Retinal pigment epithelial cell (primary cell): Measurements from ENCODE around the gene RNASE9.
"Not testable (repeated sequence)": the region's sequence is repeated elsewhere in the genome, so short reads cannot be mapped to it uniquely, and the experiment has no call there.

Experiments used
- DNase-seq: peaks from one replicate; pipeline ENCODE4 v3.0.0-alpha.2; 2010; ENCODE audit warnings: low read depth
- H3K4me3 ChIP-seq: 2 replicates; pipeline ENCODE4 v1.5.1; 2011; ENCODE audit warnings: mild to moderate bottlenecking, low read length, control low read depth, moderate library complexity
- TF ChIP-seq, protein P1 (sequence below): conservative IDR thresholded peaks from 2 replicates; pipeline ENCODE4 v1.5.1; 2011; ENCODE audit warnings: low read depth, low read length, control low read depth, inconsistent platforms

RNASE9 gene

GRCh38 chr14:20569066-20569465 lies 8.2 kb upstream of the RNASE9 start:
- TF ChIP-seq, protein P1, sequence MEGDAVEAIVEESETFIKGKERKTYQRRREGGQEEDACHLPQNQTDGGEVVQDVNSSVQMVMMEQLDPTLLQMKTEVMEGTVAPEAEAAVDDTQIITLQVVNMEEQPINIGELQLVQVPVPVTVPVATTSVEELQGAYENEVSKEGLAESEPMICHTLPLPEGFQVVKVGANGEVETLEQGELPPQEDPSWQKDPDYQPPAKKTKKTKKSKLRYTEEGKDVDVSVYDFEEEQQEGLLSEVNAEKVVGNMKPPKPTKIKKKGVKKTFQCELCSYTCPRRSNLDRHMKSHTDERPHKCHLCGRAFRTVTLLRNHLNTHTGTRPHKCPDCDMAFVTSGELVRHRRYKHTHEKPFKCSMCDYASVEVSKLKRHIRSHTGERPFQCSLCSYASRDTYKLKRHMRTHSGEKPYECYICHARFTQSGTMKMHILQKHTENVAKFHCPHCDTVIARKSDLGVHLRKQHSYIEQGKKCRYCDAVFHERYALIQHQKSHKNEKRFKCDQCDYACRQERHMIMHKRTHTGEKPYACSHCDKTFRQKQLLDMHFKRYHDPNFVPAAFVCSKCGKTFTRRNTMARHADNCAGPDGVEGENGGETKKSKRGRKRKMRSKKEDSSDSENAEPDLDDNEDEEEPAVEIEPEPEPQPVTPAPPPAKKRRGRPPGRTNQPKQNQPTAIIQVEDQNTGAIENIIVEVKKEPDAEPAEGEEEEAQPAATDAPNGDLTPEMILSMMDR: no peak
- DNase-seq: no peak
- H3K4me3 ChIP-seq: no peak overlapping the region

DNA sequence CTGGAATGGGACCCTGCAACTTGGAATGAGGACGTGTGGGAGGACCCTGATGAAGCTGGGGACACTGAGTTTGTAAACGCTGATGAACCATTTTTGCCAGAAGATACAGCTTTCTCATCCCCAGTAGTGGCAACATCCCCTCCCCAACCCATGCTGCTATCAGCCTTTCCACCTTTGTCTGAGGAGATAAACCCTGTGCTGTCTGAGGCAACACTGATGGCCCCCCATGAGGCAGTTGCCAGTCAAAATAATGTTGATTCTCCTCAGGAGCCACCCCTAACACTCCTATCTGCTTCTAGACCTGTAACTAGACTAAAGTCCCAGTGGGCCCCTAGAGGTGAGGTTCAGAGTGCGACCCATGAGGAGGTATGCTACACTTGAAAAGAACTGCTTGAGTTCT lies 7.5 kb upstream of the RNASE9 start:
- H3K4me3 ChIP-seq: no peak overlapping the region
- DNase-seq: no peak
- TF ChIP-seq, protein P1: no peak

- DNase-seq, H3K4me3 ChIP-seq: not testable (repeated sequence)
Measured at GRCh38 chr14:20567199-20567598, 6.4 kb upstream of the RNASE9 start.

DNA sequence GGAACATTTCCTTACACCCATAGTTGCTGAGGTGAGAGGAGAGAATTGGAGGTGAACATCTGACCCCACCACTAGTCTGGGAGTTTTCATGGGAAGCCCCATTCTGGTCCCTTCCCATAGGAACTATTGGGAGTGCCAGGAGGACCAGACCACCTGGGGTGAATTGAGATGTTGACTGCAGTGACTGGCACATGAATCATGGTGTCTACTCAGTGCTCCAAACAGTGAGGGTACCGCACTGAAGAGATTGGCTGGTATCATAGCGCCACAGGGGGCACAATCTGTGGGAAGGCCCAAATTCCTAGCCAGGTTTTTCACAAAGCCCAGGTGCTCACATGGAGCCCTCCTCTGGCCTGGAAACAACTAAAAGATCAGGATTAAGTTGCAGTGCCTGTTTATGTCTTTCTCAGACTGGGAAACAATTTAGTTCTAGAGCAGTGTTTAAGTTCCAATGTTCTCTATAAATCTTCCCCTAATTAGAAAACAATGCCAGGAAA lies 3.7 kb upstream of the RNASE9 start:
- TF ChIP-seq, protein P1: no peak
- no peak overlapping the region for H3K4me3 ChIP-seq

DNA sequence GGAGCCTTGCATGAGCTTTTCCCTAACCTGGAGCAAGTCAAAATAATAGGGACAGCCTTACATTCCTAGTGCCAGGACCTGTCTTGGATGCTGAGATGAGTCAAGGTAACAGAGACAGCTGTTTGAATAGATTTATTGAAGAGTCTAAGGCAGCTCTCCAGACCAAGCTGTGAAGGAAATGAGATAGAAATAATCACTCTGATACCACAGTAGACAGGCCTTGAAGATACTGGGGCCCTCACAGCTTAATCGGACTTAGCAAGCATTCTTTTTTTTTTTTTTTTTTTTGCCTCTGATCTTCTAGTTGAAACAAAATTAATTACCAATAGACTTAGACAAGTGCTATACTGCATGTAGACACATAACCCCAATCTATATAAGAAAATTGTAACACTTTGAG lies 3.1 kb upstream of the RNASE9 start:
- H3K4me3 ChIP-seq: no peak overlapping the region
- DNase-seq: no peak
- TF ChIP-seq, protein P1: no peak

More for the DNA sequence above, 3.7 kb upstream of the RNASE9 start:
- no peak for DNase-seq

GRCh38 chr14:20559461-20559904 lies 1.4 kb downstream of the RNASE9 start:
- DNase-seq: no peak
- TF ChIP-seq, protein P1: no peak
- H3K4me3 ChIP-seq: no peak overlapping the region

- no peak overlapping the region for H3K4me3 ChIP-seq
- TF ChIP-seq, protein P1: no peak
- DNase-seq: no peak
Measured at GRCh38 chr14:20557212-20557542, 3.7 kb downstream of the RNASE9 start.
